Measurements from ENCODE around the gene GGT6.

GGT6 gene

DNA sequence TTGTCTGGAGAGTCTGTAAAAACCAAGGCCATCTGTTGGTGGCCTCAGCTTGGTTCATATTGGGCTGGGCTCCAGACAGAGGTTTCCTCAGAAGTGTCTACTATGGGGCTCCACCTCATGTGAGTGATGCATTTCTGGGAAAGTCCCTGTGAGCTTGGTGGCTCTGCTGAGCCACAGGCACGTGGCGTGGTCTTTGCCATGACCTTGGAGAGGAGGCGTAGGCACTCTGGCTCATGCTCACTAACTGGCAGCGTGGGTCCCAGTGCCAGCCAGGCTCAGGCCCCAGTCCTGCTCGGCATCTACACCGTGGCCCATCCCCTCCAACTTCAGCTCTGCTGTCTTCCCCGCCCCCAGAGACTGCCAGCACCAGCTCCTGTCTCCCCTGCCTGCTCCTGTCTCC lies 13.3 kb upstream of the GGT6 start:
- no peak for DNase-seq

DNA sequence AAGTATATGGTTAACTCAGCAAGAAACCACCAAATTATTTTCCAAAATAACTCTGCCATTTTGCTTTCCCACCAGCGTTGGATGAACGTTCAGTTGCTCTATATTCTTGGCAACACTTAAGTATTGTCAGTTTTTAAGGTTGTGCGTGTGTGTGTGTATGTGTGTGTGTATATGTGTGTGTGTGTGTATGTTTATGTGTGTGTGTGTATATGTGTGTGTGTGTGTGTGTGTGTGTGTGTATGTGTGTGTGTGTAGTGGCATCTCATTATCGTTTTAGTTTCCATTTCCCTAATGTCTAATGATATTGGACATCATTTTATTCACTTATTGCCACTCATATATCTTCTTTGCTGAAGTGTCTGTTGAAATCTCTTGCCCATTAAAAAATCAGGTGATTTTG lies 12.7 kb upstream of the GGT6 start:
- no peak for DNase-seq

DNA sequence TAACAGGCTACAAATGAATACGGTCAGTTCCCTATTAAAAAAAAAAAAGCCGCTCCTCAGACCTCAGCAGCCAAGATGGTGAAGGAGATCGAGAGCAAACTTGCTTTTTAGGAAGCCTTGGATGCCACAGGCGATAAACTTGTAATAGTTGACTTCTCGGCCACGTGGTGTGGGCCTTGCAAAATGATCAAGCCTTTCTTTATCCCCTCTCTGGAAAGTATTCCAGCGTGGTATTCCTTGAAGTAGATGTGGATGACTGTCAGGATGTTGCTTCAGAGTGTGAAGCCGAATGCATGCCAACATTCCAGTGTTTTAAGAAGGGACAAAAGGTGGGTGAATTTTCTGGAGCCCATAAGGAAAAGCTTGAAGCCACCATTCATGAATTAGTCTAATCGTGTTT lies 11.8 kb upstream of the GGT6 start:
- DNase-seq = no peak

GRCh38 chr17:4569591-4569990 lies 9.2 kb upstream of the GGT6 start:
- DNase-seq = no peak

DNA sequence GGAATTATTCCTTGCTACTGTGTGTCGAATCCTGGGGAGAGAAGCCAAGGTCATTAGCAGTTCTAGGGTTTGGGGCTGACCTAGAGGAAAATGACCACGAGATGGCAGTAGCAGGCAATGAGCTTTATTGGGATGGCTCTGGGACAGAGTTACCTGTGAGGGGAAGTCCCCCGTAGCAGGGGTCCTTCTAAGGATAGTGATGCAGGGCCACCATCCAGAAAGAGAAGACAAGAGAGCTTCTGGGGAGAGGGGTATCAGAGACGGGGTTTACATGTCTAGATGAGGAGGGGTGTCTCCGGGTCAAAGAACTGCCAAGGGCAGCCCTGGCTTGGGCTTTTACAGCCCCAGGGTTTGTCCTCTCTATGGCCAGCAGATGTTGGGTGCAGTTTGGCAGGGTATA lies 6.4 kb upstream of the GGT6 start:
- peak; percentile 49 for DNase-seq

DNA sequence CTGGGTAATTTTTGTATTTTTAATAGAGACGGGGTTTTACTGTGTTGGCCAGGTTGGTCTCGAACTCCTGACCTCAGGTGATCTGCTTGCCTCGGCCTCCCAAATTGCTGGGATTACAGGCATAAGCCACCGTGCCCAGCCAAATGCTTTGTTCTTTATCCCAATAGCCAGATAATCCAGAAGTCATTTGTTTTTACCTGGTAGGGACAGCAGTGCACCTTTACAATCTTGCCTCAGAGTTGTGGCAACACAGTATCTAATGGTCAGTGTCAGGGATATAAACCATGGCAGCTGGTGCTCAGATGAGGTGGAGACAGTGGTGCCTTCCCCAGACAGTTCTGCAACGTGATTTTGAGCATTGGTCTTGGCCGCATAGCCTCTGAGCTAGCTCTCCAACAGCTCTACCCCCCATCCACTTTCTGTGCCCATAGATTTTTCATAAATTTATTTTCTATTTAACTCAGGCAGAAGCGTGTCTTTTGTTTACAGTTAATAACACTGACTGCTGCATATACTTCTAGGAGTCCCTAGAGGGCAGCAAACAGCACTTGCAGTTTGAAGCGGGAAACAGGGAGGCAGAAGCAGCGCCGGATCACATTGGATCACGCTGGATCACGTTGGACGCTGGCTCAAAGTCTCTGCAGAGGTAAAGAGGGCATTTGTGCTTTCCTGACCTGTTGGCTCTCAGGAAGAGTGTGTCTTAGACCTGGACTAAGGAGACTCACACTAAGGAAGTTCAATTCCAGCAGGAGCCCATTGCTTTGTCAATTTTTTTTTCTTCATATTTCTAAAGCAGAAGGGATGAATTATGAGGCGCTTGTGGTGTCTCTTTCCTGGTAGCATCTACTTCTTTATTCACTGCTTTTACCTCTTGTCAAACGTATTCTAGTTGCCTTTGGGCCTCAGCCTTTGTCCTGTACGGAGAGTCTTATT lies 5.1 kb upstream of the GGT6 start:
- peak; percentile 73 for DNase-seq

- DNase-seq = no peak
Observed at GRCh38 chr17:4562015-4562969, 1.9 kb upstream of the GGT6 start.

DNA sequence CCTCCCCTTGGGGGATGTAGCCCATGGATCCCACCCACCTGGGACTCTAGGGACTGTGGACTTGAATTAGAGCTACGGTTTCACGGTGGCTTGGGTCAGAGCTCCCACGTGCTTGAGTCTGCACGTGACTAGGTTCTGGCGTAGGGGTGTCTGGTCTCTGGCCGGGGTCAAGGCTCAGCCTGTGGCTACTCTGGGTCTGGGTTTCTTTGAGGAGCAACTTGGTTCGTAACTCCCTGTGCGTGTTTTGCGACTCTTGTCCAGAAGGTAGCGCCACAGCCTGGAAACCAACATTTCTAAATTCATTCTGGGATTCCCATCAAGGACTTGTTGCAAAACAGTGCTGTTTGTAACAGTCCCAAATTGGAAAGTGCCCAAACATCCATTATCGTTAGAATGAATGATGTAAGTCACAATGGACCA lies 470 bp upstream of the GGT6 start:
- no peak for DNase-seq

DNA sequence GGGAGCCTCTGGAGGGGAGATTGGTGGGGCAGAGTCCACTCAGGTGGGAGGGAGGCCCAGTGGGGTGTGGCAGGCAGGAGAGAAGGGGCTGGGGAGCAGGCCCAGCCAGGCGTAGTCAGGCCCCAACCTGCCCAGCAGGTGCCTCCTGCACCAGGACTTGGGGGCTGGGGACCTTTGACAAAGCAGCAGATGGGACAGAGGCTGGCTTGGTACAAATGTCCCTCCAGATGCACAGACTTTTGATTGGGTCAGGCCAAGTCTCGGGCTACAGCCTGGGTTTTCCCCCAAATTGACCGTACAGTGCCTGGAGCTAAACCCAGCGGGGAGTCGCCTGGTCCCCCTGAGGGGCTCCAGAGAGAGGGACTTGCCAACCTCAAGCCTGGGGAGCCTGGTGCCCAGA lies 411 bp downstream of the GGT6 start:
- DNase-seq = no peak

- DNase-seq = no peak
Observed at GRCh38 chr17:4559139-4559791, 1.1 kb downstream of the GGT6 start.

DNA sequence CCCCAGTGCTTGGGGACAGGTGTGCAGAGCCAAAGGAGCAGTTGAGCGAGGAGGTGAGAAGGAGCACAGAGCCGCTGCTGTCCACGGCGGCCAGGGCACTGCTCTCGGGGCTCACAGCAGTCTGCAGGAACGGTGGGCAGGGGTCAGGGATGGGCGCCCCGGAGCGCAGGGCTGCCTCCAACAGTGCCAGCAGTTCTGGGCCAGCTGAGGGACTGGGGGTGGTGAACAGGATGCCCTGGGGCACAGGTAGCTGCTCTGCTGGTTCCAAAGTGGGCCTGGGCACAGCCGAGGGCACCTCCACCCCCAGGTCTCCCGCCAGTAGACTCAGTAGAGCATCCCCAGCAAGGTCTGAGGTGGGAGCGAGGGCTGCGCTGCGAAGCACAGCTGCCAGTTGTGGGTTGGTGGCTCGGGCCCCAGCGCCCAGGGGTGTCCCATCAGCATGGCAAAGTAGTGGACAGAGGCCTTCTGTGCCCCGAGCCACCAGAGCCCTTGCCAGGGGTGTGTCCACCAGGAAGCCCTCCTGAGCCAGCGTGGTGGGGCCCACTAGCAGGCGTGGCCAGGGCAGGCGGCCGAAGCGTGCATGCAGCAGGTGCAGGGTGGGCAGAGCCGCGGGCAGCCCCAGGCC lies 1.9 kb downstream of the GGT6 start:
- DNase-seq = no peak

DNA sequence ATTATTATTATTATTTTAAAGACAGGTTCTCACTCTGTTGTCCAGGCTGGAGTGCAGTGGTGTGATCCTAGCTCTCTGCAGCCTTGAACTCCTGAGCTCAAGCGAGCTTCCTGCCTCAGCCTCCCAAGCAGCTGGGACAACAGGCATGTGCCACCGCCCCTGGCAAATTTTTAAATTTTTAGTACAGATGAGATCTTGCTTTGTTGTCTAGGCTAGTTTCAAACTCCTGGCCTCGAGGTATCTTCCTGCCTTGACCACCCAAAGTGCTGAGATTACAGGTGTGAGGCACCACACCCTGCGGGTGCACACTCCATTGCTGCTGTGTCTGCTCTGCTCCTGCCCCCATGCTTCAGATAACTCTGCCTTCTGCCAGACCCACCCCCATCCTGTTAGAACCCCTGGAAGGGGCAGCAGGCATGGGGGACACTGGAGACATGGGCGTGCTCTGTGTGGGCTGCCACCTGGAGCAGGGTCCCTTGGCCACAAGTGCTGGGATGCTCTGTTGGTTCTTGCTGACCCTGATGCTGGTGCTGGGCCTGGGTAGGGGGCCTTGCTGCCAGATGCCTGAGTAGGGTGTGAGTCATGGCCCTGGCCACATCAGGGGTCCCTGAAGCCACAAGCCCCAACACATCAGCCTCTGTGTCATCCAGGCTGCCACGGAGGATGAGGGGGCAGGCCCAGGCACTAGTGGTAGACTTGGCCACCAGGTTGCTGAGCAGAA lies 2.6 kb downstream of the GGT6 start:
- no peak for DNase-seq

- DNase-seq = no peak
Observed at GRCh38 chr17:4556996-4557395, 3.4 kb downstream of the GGT6 start.

GRCh38 chr17:4555873-4556759 lies 4.3 kb downstream of the GGT6 start:
- DNase-seq = no peak

GRCh38 chr17:4554997-4555799 lies 5.2 kb downstream of the GGT6 start, which contains the start of gene MYBBP1A:
MYBBP1A (minus strand) TSS chr17:4555384; CDS start chr17:4555324, 60 bp downstream.
- DNase-seq = peak; percentile 96

- no peak for DNase-seq
Observed at GRCh38 chr17:4554441-4554996, 5.9 kb downstream of the GGT6 start.

DNA sequence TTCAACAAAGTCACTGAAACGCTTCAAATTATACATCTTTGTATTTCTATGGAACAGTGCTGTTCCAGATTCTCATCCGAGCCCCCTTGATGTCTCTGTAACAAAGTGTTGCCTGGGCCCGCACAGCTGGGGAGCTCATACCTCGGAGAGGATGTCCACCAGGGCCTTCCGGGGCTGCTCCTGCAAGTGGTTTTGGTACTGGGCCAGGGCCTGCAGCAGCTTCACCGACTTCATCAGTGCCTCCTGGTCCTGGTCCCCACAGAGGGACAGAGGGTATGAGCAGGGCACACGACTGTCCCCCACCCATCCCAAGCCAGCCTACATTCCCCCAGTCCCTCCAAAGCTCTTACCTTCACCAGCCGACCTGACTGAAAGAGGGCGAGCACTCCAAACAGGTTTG lies 6.7 kb downstream of the GGT6 start:
- DNase-seq = no peak

GRCh38 chr17:4551796-4552525 lies 8.4 kb downstream of the GGT6 start:
- DNase-seq = no peak

DNA sequence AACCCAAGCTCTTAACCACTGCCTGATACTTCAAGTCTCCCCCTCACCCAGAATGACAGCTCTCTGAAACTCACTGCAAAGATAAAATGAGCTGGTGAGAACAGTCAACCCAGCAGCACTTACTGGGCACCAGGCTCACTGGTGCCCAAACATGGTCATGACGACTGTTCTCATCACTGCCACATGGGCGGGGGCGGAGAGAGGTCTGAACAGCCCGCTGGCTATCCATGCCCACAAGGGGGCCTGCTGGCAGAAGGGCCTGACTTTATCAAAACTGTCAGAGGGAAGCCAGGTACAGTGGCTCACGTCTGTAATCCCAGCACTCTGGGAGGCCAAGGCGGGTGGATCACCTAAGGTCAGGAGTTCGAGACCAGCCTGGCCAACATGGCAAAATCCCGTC lies 9.2 kb downstream of the GGT6 start:
- no peak for DNase-seq
